ENCODE results near the gene RTKN2.
A peak's percentile ranks its signal among the peaks of the same experiment; 100 is the strongest.
"Not testable (repeated sequence)": the region's sequence is repeated elsewhere in the genome, so short reads cannot be mapped to it uniquely, and the experiment has no call there.

The RTKN2 gene

GRCh38 chr10:62244088-62244487, 24.6 kb downstream of the RTKN2 start:
- H3K4me3 ChIP-seq (ENCODE audit: low read length, poor library complexity, severe bottlenecking): peak overlapping the region; percentile 31
- peaks cover 56% of the 10 kb centered on the region for H3K4me1 ChIP-seq (ENCODE audit: insufficient read depth, low read length, poor library complexity, severe bottlenecking)
- no peaks in the 10 kb centered on the region for H3K27me3 ChIP-seq (ENCODE audit: insufficient read depth, low read length, poor library complexity, severe bottlenecking)
- H3K79me2 ChIP-seq (ENCODE audit: insufficient read depth, low read length): peaks cover 47% of the 10 kb centered on the region
- no peaks in the 10 kb centered on the region for H3F3A ChIP-seq (ENCODE audit: low read depth)
- H3K4me2 ChIP-seq (ENCODE audit: low read depth, low read length, poor library complexity, severe bottlenecking): peak overlapping the region; percentile 69
- peak overlapping the region; percentile 51 for H3K9ac ChIP-seq (ENCODE audit: low read depth, low read length, poor library complexity, severe bottlenecking)
- no peak for TF ChIP-seq CTCF (conservative IDR thresholded peaks at IDR 0.05; ENCODE audit: low read length)
- no peak for TF ChIP-seq EZH2phosphoT487 (IDR thresholded peaks at IDR 0.05; ENCODE audit: borderline replicate concordance)
- H3K36me3 ChIP-seq (ENCODE audit: insufficient read depth, low read length): no peaks in the 10 kb centered on the region
- no peaks in the 10 kb centered on the region for H3K9me2 ChIP-seq (replicated peaks; ENCODE audit: low read depth, low read length)
- H2AFZ ChIP-seq (ENCODE audit: low read length): no peak overlapping the region
- H3K9me3 ChIP-seq (ENCODE audit: insufficient read depth, low read depth, low read length): no peaks in the 10 kb centered on the region
- H4K20me1 ChIP-seq (ENCODE audit: insufficient read depth, low read length, poor library complexity, severe bottlenecking): no peaks in the 10 kb centered on the region

GRCh38 chr10:62243647-62243997, 25.0 kb downstream of the RTKN2 start:
- Histone ChIP-seq H3K9ac (ENCODE audit: low read depth, low read length, poor library complexity, severe bottlenecking) (peak overlapping the region; percentile 51), H3K79me2 (ENCODE audit: insufficient read depth, low read length) (peaks cover 43% of the 10 kb centered on the region), H2AFZ (ENCODE audit: low read length) (no peak overlapping the region), H3F3A (ENCODE audit: low read depth) (no peaks in the 10 kb centered on the region), H3K9me2 (replicated peaks; ENCODE audit: low read depth, low read length) (no peaks in the 10 kb centered on the region), H3K4me2 (ENCODE audit: low read depth, low read length, poor library complexity, severe bottlenecking) (peak overlapping the region; percentile 69), H3K36me3 (ENCODE audit: insufficient read depth, low read length) (no peaks in the 10 kb centered on the region), H3K4me3 (ENCODE audit: low read length, poor library complexity, severe bottlenecking) (peak overlapping the region; percentile 31), H3K9me3 (ENCODE audit: insufficient read depth, low read depth, low read length) (no peaks in the 10 kb centered on the region), H3K4me1 (ENCODE audit: insufficient read depth, low read length, poor library complexity, severe bottlenecking) (peaks cover 56% of the 10 kb centered on the region), H4K20me1 (ENCODE audit: insufficient read depth, low read length, poor library complexity, severe bottlenecking) (no peaks in the 10 kb centered on the region), H3K27me3 (ENCODE audit: insufficient read depth, low read length, poor library complexity, severe bottlenecking) (no peaks in the 10 kb centered on the region)
- no peak for TF ChIP-seq EZH2phosphoT487 (IDR thresholded peaks at IDR 0.05; ENCODE audit: borderline replicate concordance)
- no peak for TF ChIP-seq CTCF (conservative IDR thresholded peaks at IDR 0.05; ENCODE audit: low read length)

DNA sequence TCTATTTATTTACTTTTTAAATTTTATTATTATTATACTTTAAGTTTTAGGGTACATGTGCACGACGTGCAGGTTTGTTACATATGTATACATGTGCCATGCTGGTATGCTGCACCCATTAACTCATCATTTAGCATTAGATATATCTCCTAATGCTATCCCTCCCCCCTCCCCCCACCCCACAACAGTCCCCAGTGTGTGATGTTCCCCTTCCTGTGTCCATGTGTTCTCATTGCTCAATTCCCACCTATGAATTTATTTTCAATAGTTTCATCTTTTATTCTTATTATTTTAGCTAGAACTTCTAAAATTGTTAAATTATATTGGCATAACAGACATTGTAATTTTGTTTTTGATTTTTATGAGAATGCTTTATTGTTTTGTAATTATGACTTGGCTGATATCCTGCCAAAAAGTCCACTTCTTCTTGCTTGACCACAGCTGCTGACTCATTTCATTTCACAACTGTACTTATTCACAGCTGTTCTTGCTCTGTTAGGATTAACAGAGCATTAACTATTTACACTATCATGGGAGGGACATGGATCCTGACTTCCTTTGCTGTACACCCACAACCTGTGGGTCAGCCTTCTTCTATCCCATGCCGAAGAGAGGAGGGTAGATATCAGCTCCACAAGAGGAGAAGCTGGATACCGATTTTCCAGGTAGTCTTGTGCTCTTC, 25.5 kb downstream of the RTKN2 start:
- H3K4me2 ChIP-seq (ENCODE audit: low read depth, low read length, poor library complexity, severe bottlenecking): peak overlapping the region; percentile 69
- not testable (repeated sequence) for H2AFZ ChIP-seq (ENCODE audit: low read length); H3K27me3 ChIP-seq (ENCODE audit: insufficient read depth, low read length, poor library complexity, severe bottlenecking); H3K9me3 ChIP-seq (ENCODE audit: insufficient read depth, low read depth, low read length); H3K9me2 ChIP-seq (replicated peaks; ENCODE audit: low read depth, low read length); H4K20me1 ChIP-seq (ENCODE audit: insufficient read depth, low read length, poor library complexity, severe bottlenecking); H3F3A ChIP-seq (ENCODE audit: low read depth); H3K36me3 ChIP-seq (ENCODE audit: insufficient read depth, low read length)
- H3K9ac ChIP-seq (ENCODE audit: low read depth, low read length, poor library complexity, severe bottlenecking): peak overlapping the region; percentile 51
- peaks cover 57% of the 10 kb centered on the region for H3K4me1 ChIP-seq (ENCODE audit: insufficient read depth, low read length, poor library complexity, severe bottlenecking)
- H3K79me2 ChIP-seq (ENCODE audit: insufficient read depth, low read length): peaks cover 42% of the 10 kb centered on the region
- H3K4me3 ChIP-seq (ENCODE audit: low read length, poor library complexity, severe bottlenecking): peak overlapping the region; percentile 31

DNA sequence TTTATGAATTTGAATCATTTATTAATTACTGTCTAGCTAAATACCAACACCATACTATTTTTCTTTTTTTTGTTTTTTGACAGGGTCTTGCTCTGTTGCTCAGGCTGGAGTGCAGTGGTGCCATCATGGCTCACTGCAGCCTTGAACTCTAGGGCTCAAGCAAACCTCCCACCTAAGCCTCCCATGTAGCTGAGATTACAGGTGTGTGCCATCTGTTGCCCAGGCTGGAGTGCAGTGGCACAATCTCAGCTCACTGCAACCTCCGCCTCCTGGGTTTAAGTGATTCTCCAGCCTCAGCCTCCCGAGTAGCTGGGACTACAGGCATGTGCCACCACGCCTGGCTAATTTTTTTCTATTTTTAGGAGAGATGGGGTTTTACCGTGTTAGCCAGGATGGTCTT, 27.1 kb downstream of the RTKN2 start:
- peaks cover 73% of the 10 kb centered on the region for H3K4me1 ChIP-seq (ENCODE audit: insufficient read depth, low read length, poor library complexity, severe bottlenecking)

More for the DNA sequence above, 27.1 kb downstream of the RTKN2 start:
- not testable (repeated sequence) for H3K36me3 ChIP-seq (ENCODE audit: insufficient read depth, low read length); H3K27me3 ChIP-seq (ENCODE audit: insufficient read depth, low read length, poor library complexity, severe bottlenecking); H2AFZ ChIP-seq (ENCODE audit: low read length); H3K9me2 ChIP-seq (replicated peaks; ENCODE audit: low read depth, low read length); H4K20me1 ChIP-seq (ENCODE audit: insufficient read depth, low read length, poor library complexity, severe bottlenecking); H3K4me2 ChIP-seq (ENCODE audit: low read depth, low read length, poor library complexity, severe bottlenecking); H3F3A ChIP-seq (ENCODE audit: low read depth); H3K9ac ChIP-seq (ENCODE audit: low read depth, low read length, poor library complexity, severe bottlenecking); H3K4me3 ChIP-seq (ENCODE audit: low read length, poor library complexity, severe bottlenecking); H3K9me3 ChIP-seq (ENCODE audit: insufficient read depth, low read depth, low read length)
- H3K79me2 ChIP-seq (ENCODE audit: insufficient read depth, low read length): peaks cover 37% of the 10 kb centered on the region

Data from Loucy (cell line).